A549 (cell line): ENCODE results near the gene CST4. TPM values are rescaled to one million over a fixed set of nuclear protein-coding genes. Genes with fewer than 3 reads are reported as not detected.

Experiments used
- ATAC-seq, 2 experiments: fragments of 200-7000 bp in 1 of 2; fragments of >200 bp in 1 of 2; cut with Nextera tagmentation in 1 of 2; cut with Tn5 transposase in 1 of 2; 3 replicates each; pipeline versions ENCODE4 v1.8.0 to v1.9.1; 2018 to 2020; ENCODE audit warnings: mild to moderate bottlenecking in 1 of 2, moderate library complexity in 1 of 2
- CTCF ChIA-PET: fragments of 300-600 bp; sonication (Branson Sonifier 250); formaldehyde crosslinking; extraction: SDS; loops from one replicate; lab custom pipeline; 2021; ENCODE audit warnings: antibody characterized with exemption, inconsistent platforms; lab: Yijun Ruan, JAX
- POLR2A ChIA-PET: fragments of 350-600 bp; formaldehyde crosslinking; extraction: SDS; loops from one replicate; lab custom pipeline; 2021; ENCODE audit warnings: antibody characterized with exemption, inconsistent platforms; lab: Yijun Ruan, JAX
- DNase-seq, 2 experiments: peaks; one replicate each; pipeline versions ENCODE4 v3.0.0 to v3.0.0-alpha.2; 2011 to 2016; ENCODE audit warnings: low read depth in 1 of 2, low spot score in 1 of 2
- FAIRE-seq: peaks from 2 replicates; lab custom pipeline; 2011; peaks lifted over from hg19 to GRCh38; lab: Jason Lieb, UNC
- H3K27ac ChIP-seq, 2 experiments: fragments of >200 bp; sonication (Bioruptor Twin); formaldehyde crosslinking; 3 replicates each; pipeline ENCODE4 v1.5.1; 2016 to 2017
- H3K4me1 ChIP-seq: fragments of >200 bp; sonication (Bioruptor Twin); formaldehyde crosslinking; 3 replicates; pipeline ENCODE4 v1.6.1; 2016
- H3K4me2 ChIP-seq: fragments of >200 bp; sonication (Bioruptor Twin); formaldehyde crosslinking; 3 replicates; pipeline ENCODE4 v1.6.1; 2016
- H3K4me3 ChIP-seq: fragments of >200 bp; sonication (Bioruptor Twin); formaldehyde crosslinking; 3 replicates; pipeline ENCODE4 v1.5.1; 2016
- H3K9me3 ChIP-seq: fragments of >200 bp; sonication (Bioruptor Twin); formaldehyde crosslinking; 3 replicates; pipeline ENCODE4 v1.6.1; 2016
- CBX2 ChIP-seq: fragments of 200-600 bp; sonication (generic); IDR thresholded peaks from 2 replicates; pipeline ENCODE4 v1.6.1; 2016; ENCODE audit warnings: low read depth, mild to moderate bottlenecking, borderline replicate concordance
- CBX8 ChIP-seq: fragments of 200-600 bp; sonication (generic); IDR thresholded peaks from 2 replicates; pipeline ENCODE4 v1.6.1; 2016
- CEBPB ChIP-seq, 2 experiments: fragments of >200 bp in 1 of 2; sonication (Bioruptor Twin) in 1 of 2; formaldehyde crosslinking in 1 of 2; IDR thresholded peaks; 2 replicates each; pipeline ENCODE4 v1.6.1; 2012 to 2016
- CHD4 ChIP-seq: fragments of 200-600 bp; sonication (generic); IDR thresholded peaks from 2 replicates; pipeline ENCODE4 v1.6.1; 2016; ENCODE audit warnings: antibody characterized with exemption, mild to moderate bottlenecking, borderline replicate concordance
- CTCF ChIP-seq: fragments of >200 bp; sonication (Bioruptor Twin); formaldehyde crosslinking; IDR thresholded peaks from 3 replicates; pipeline ENCODE4 v1.5.1; 2016
- E2F6 ChIP-seq: IDR thresholded peaks from 2 replicates; pipeline ENCODE4 v1.6.1; 2012; ENCODE audit warnings: low read depth, borderline replicate concordance
- EHMT2 ChIP-seq: fragments of 200-600 bp; sonication (generic); IDR thresholded peaks from 2 replicates; pipeline ENCODE4 v1.6.1; 2016; ENCODE audit warnings: antibody characterized with exemption, low read depth, mild to moderate bottlenecking, moderate library complexity
- ELK1 ChIP-seq: fragments of 150-350 bp; IDR thresholded peaks from 2 replicates; pipeline ENCODE4 v1.6.1; 2014; ENCODE audit warnings: low read depth, mild to moderate bottlenecking, low read length
- HDAC2 ChIP-seq: fragments of 200-600 bp; sonication (generic); IDR thresholded peaks from 2 replicates; pipeline ENCODE4 v1.6.1; 2016
- HEYL ChIP-seq: fragments of 250-450 bp; sonication (Bioruptor Pico); IDR thresholded peaks from 2 replicates; pipeline ENCODE4 v1.8.0; 2021; ENCODE audit warnings: mild to moderate bottlenecking, moderate library complexity
- KDM1A ChIP-seq: fragments of 200-600 bp; sonication (generic); IDR thresholded peaks from 2 replicates; pipeline ENCODE4 v1.6.1; 2016; ENCODE audit warnings: low read depth, mild to moderate bottlenecking
- KDM5A ChIP-seq: fragments of 200-600 bp; sonication (generic); IDR thresholded peaks from 2 replicates; pipeline ENCODE4 v1.6.1; 2016; ENCODE audit warnings: antibody characterized with exemption, mild to moderate bottlenecking
- MAFK ChIP-seq: fragments of 450-650 bp; IDR thresholded peaks from 2 replicates; pipeline ENCODE4 v1.6.1; 2014; ENCODE audit not compliant: partially characterized antibody
- MAZ ChIP-seq: fragments of 150-350 bp; IDR thresholded peaks from 2 replicates; pipeline ENCODE4 v1.6.1; 2014; ENCODE audit warnings: antibody characterized with exemption, low read depth, low read length, borderline replicate concordance
- RFX5 ChIP-seq: fragments of 450-650 bp; IDR thresholded peaks from 2 replicates; pipeline ENCODE4 v1.7.1; 2014; ENCODE audit warnings: antibody characterized with exemption, mild to moderate bottlenecking, moderate library complexity
- RNF2 ChIP-seq: fragments of 200-600 bp; sonication (generic); IDR thresholded peaks from 2 replicates; pipeline ENCODE4 v1.6.1; 2016; ENCODE audit warnings: low read depth, mild to moderate bottlenecking, antibody characterized with exemption, moderate library complexity, borderline replicate concordance
- TFCP2L1 ChIP-seq: fragments of 250-450 bp; sonication (Bioruptor Pico); IDR thresholded peaks from 2 replicates; pipeline ENCODE4 v1.5.0; 2021; ENCODE audit warnings: mild to moderate bottlenecking
- TP53 ChIP-seq: fragments of 250-450 bp; sonication (Bioruptor Pico); IDR thresholded peaks from 2 replicates; pipeline ENCODE4 v1.5.0; 2021; ENCODE audit warnings: mild to moderate bottlenecking, moderate library complexity
- USF2 ChIP-seq: fragments of 450-650 bp; IDR thresholded peaks from 2 replicates; pipeline ENCODE4 v1.6.1; 2014; ENCODE audit warnings: antibody characterized with exemption
- ZC3H11A ChIP-seq: fragments of 450-650 bp; IDR thresholded peaks from 2 replicates; pipeline ENCODE4 v1.6.1; 2014; ENCODE audit warnings: antibody characterized with exemption, mild to moderate bottlenecking
- ZNF302 ChIP-seq: fragments of 250-450 bp; sonication (Bioruptor Pico); IDR thresholded peaks from 2 replicates; pipeline ENCODE4 v1.9.0; 2021; ENCODE audit warnings: inconsistent platforms, mild to moderate bottlenecking, moderate library complexity
- WGBS: methylation state at CpG from one replicate; pipeline ENCODE4 v1.1.6; 2017; ENCODE audit errors: missing lambda C conversion rate; 5-methylcytosine and 5-hydroxymethylcytosine counted together
- polyA plus RNA-seq, 4 experiments: library from polyadenylated mRNA; depleted of rRNA in 3 of 4; stranded (reverse); fragments of >200 nt; fragmentation: RNase III in 1 of 4; extraction: RNeasy Plus Mini Kit Qiagen cat#74134 plus additional on column Dnase treatment in 1 of 4; gene quantifications; 2 replicates in 3 of 4; 3 replicates in 1 of 4; pipeline ENCODE4 v1.2.3, GENCODE V29; 2011 to 2017

The CST4 gene
- polyA plus RNA-seq, 2 of the 4 experiments (the other 2 are of a cell fraction), result not detected

GRCh38 chr20:23657202-23657601 is 31.6 kb downstream of the CST4 start:
- DNase-seq (no peak), ATAC-seq (no peak), FAIRE-seq (no peak)
- H3K4me1 ChIP-seq, result peaks cover 10% of the 10 kb centered on the region; the same call in 2 of the 3 replicates
- H3K9me3 ChIP-seq, result no peaks in the 10 kb centered on the region
- no peak overlapping the region for H3K4me2 ChIP-seq
- POLR2A ChIA-PET, result no interaction called here
- TF ChIP-seq CTCF (no peak), EHMT2 (no peak), MAZ (no peak), ELK1 (no peak), TFCP2L1 (no peak), CHD4 (no peak), CBX2 (no peak), KDM5A (no peak), E2F6 (no peak)
- H3K27ac ChIP-seq, result no peak overlapping the region
- H3K4me3 ChIP-seq, result no peak overlapping the region
- WGBS, result 65% methylated on average over 8 of the region's 8 CpGs
- CTCF ChIA-PET, result interaction anchor here (6.5 kb wide), 1 partner anchor 10 kb away, joined by 41 read pairs; no protein-coding TSS in a partner anchor

GRCh38 chr20:23656372-23656771 is 32.5 kb downstream of the CST4 start:
- POLR2A ChIA-PET, result no interaction called here
- TF ChIP-seq MAFK, result peak; percentile 83
- no peak for TF ChIP-seq HDAC2
- WGBS, result 80% methylated on average over 10 of the region's 10 CpGs
- no peak for FAIRE-seq
- CTCF ChIA-PET, result interaction anchor here (6.5 kb wide), 1 partner anchor 11 kb away, joined by 41 read pairs; no protein-coding TSS in a partner anchor
- Histone ChIP-seq H3K4me3 (no peak overlapping the region), H3K4me2 (no peak overlapping the region), H3K27ac (no peak overlapping the region), H3K4me1 (peaks cover 10% of the 10 kb centered on the region; the same call in 2 of the 3 replicates), H3K9me3 (no peaks in the 10 kb centered on the region)
- ATAC-seq, result no peak
- DNase-seq, result no peak

- ATAC-seq, result no peak
- H3K9me3 ChIP-seq, result no peaks in the 10 kb centered on the region
- H3K27ac ChIP-seq, result no peak overlapping the region
- no peak overlapping the region for H3K4me3 ChIP-seq
- ChIA-PET POLR2A (no interaction called here), CTCF (interaction anchor here (1.2 to 6.5 kb wide), 2 partner anchors 12 to 214 kb away, joined by 3 to 41 read pairs; no protein-coding TSS in a partner anchor)
- no peak for FAIRE-seq
- peaks cover 10% of the 10 kb centered on the region; the same call in 2 of the 3 replicates for H3K4me1 ChIP-seq
- no peak for DNase-seq
- no peak overlapping the region for H3K4me2 ChIP-seq
- no peak for TF ChIP-seq HDAC2
- TF ChIP-seq ZNF302 (CRISPR knock-in tag), result no peak
- TF ChIP-seq RNF2, result no peak
- TF ChIP-seq RFX5, result no peak
- TF ChIP-seq USF2, result no peak
- TF ChIP-seq EHMT2, result no peak
- TF ChIP-seq CBX8, result no peak
- TF ChIP-seq HEYL (CRISPR knock-in tag), result no peak
- no peak for TF ChIP-seq ZC3H11A
- TF ChIP-seq ELK1, result no peak
- no peak for TF ChIP-seq CBX2
- TF ChIP-seq TP53 (CRISPR knock-in tag), result no peak
- TF ChIP-seq KDM1A, result no peak
- no peak for TF ChIP-seq CEBPB (IDR thresholded peaks at IDR 0.05)
- no peak for TF ChIP-seq CTCF
- 83% methylated on average over 23 of the region's 23 CpGs for WGBS
Observed at GRCh38 chr20:23655491-23656211, 33.2 kb downstream of the CST4 start.
